Hepatocyte (in vitro differentiated cells): ENCODE data around the gene AGFG1.

ENCODE experiments used
- EZH2phosphoT487 ChIP-seq: fragments of 200-600 bp; sonication (generic); IDR thresholded peaks from one replicate; pipeline ENCODE4 v1.6.1; 2018; ENCODE audit warnings: antibody characterized with exemption, mild to moderate bottlenecking, low read depth, moderate library complexity; ENCODE audit not compliant: unreplicated experiment, severe bottlenecking
- TF ChIP-seq, protein P1 (sequence below): fragments of 200-600 bp; sonication (generic); IDR thresholded peaks from 2 replicates; pipeline ENCODE4 v1.5.1; 2016; ENCODE audit warnings: antibody characterized with exemption, mild to moderate bottlenecking; ENCODE audit not compliant: poor library complexity

DNA sequence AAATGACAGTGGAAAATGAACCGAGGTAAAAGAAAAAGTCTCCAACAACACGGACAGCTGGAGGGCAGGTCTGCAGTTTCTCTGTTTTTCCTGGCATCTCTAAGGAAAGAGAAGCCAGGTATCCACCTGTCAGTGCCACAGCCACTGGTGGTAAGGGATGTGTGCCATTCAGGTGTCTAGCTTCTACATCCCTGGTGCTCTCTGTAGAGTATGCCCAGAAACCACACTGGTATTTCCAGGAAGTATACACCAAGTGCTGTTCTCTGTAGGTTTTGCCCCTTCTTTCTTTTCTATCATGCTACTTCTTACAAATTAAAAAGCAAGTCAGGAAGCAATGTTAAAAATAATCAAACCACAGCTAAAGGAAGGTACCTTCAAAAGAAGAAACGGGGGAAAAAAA is 7.6 kb upstream of the AGFG1 start:
- TF ChIP-seq, protein P1, sequence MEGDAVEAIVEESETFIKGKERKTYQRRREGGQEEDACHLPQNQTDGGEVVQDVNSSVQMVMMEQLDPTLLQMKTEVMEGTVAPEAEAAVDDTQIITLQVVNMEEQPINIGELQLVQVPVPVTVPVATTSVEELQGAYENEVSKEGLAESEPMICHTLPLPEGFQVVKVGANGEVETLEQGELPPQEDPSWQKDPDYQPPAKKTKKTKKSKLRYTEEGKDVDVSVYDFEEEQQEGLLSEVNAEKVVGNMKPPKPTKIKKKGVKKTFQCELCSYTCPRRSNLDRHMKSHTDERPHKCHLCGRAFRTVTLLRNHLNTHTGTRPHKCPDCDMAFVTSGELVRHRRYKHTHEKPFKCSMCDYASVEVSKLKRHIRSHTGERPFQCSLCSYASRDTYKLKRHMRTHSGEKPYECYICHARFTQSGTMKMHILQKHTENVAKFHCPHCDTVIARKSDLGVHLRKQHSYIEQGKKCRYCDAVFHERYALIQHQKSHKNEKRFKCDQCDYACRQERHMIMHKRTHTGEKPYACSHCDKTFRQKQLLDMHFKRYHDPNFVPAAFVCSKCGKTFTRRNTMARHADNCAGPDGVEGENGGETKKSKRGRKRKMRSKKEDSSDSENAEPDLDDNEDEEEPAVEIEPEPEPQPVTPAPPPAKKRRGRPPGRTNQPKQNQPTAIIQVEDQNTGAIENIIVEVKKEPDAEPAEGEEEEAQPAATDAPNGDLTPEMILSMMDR, result no peak
- TF ChIP-seq EZH2phosphoT487, result no peak
